HG03520 (cell line): Measurements from ENCODE around the gene ACTL7A.
"Not testable (repeated sequence)": the region's sequence is repeated elsewhere in the genome, so short reads cannot be mapped to it uniquely, and the experiment has no call there.

Source experiments
- ATAC-seq: cut with Tn5 transposase; IDR thresholded peaks from one replicate; pipeline ENCODE4 v1.9.1; 2021; ENCODE audit warnings: mild to moderate bottlenecking, moderate library complexity; ENCODE audit not compliant: unreplicated experiment

The ACTL7A gene, protein sequence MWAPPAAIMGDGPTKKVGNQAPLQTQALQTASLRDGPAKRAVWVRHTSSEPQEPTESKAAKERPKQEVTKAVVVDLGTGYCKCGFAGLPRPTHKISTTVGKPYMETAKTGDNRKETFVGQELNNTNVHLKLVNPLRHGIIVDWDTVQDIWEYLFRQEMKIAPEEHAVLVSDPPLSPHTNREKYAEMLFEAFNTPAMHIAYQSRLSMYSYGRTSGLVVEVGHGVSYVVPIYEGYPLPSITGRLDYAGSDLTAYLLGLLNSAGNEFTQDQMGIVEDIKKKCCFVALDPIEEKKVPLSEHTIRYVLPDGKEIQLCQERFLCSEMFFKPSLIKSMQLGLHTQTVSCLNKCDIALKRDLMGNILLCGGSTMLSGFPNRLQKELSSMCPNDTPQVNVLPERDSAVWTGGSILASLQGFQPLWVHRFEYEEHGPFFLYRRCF

DNA sequence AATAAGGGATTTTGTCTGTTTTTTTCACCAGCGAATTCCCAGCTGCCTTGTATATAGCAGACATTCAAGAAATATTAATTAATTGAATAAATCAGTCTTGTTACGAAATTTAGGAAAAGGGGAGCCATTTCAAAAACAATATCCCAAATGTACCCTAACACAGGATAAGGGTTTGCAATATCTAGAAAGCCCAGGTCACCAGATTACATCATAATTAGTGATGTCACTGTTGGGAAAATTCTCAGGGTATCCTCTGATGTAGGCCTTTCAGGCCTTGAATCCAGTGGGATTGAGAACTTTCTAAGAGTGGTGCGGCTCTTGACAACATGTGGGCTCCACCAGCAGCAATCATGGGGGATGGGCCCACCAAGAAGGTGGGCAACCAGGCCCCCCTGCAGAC is at the start of gene ACTL7A:
ACTL7A (plus strand) TSS at position 270 of the 400 bp plus-strand sequence; CDS start at position 327, 57 bp downstream.
- no peak for ATAC-seq

DNA sequence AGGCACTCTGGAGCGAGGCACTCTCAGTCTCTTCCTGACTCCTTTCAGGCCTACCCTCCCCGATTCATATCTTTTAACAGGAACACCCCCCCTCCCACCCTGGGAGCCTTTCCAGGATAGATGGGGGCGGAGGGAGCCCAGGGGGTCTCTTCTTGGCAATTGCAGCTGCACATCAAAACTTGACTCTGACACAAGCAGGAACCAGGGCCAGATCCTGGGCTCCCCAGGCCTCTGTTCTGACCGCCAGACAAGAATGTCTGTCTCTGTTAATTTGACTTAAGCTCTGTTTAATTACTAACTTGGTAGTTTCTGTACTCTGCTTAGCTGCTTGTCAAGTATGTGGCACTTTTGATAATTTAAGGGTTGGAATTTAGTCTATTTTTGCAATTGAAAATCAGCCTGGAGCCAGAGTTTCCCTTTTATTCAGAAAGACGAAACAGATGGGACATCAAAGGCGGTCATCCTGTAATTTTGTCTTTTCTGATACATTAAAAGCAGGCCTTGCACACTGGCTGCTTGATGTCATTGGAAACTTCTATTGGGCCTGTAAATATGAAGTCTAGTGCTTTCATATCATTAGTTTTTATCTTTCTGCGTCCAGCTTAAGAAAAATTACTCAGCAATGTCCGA is 49.6 kb upstream of the ACTL7A start:
- ATAC-seq, result no peak

DNA sequence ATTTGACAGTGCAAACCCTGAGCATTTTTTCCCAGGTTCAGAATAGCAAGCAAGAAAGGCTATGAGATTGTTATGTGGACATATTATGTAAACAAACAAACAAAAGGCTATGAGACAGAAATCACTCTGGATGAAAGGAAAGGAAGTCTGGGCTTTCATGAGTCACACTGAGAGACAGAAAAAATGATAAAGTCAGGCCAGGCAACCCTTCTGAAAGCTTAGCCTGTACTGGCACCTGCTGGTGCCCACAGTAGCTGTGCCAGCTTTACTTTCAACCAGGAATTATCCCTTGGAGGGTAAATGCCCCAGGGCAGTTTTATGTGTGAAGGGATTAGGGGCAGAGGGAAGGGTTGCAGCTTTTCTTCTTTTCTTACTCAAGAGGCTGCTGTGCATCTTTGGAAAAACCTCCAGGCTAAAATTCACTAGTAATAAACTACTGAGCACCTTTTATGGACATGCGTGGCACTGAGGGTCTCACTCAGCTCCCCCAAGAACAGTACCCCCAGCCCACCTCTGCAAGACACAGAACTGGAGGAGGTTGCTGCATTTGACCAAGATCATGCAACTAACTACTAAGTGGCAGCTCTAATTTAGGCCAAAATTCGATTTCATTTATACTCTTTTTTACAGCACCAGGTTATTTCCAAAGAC is 48.0 kb upstream of the ACTL7A start:
- ATAC-seq, result no peak

DNA sequence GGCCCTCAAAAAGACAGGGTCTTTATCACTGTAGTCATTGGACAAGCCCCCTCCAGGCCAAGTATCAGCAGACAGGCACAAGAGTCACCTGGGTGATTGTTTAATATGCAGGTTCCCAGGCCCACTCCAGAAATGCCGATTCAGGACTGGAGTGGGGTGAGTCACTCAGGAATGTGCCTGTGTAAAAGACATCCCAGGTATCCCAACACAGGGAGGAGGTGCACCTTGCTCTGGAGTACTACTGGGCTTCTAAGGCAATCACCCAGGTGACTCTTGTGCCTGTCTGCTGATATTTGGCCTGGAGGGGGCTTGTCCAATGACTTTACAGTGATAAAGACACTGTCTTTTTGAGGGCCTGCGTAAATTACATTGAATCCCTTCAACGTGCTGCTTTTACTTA is 46.9 kb upstream of the ACTL7A start:
- ATAC-seq, result no peak

DNA sequence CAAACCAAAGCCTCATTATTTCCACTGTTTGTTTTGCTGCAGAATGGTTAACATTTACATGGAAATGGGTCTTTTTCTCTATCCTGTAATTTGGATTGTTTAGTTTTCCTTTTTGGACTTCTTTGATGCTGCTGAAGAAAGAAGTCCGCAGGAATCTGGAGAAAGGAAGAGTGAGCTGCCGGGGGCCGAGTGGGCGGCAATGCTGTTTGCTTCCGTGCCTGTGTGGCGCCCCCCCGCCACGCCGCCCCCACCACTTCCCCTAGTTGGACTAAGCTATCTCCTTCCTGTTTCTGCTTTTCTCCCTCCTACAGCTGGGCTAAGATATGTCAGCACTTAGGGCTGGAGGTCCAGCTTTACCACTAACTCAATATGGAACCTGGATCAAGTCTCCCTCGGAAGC is 46.0 kb upstream of the ACTL7A start:
- no peak for ATAC-seq

DNA sequence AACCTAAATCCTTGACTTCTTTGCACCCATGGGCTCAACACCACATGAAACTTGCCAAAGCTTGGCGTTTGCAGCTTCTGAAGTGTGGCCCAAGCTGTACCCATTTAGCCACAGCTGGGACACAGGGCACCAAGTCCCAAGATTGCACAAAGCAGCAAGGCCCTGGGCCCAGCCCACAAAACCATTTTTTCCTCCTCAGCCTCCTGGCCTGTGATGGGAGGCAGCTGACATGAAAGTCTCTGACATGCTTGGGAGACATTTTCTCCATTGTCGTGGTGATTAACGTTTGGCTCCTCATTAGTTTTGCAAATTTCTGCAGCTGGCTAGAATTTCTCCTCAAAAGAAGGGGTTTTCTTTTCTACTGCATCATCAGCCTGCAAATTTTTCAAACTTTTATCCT is 38.2 kb upstream of the ACTL7A start:
- ATAC-seq, result no peak

DNA sequence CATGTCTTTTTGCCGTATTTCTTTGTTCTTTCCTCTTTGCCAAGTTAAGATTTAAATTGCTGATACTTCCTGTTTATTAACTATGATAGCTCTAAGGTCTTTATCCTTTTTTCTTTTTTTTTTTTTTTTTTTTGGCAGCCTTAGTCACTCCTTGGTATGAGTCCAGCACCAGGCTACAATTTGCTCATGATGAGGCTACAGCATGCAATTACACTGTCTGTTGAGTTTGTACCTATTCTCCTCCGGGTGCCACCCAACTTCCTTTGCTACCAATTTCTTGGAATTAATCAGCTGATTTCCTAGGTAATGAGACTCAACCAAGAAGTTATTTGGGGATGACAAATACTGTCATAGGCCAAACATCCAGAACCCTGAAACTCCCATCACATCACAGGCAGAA is 31.8 kb upstream of the ACTL7A start:
- ATAC-seq, result no peak

DNA sequence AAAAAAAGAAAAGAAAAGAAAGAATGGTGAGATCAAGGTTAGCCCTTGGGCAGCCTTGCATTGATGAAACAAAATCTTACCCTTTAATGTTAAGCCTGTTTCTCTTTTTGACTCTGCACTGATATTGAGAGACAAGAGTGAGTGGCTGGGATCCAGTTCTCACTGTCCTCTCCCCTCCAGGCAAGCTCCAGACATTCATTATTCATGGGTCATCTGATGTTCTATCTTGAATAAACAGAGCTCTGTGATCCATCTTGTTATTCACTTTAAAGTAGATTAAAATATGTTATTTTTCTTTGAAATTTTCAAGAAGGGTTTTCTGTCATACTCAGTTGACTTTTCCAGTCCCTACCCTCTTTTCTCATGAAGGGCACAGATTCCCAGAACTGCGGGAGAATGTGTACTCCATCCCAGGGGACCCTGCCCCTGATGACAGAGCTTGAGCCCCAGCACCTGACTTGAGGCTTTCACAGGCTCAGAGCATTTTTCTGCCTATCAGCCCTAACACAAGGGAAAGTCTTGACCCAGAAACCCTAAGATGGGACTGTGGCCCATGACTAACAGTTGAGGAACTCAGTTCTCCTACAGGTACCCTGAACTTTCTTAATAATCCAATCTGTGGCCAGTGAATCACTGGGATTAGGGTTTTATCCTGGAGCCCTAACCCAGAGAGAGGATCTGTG is 30.4 kb upstream of the ACTL7A start:
- no peak for ATAC-seq

DNA sequence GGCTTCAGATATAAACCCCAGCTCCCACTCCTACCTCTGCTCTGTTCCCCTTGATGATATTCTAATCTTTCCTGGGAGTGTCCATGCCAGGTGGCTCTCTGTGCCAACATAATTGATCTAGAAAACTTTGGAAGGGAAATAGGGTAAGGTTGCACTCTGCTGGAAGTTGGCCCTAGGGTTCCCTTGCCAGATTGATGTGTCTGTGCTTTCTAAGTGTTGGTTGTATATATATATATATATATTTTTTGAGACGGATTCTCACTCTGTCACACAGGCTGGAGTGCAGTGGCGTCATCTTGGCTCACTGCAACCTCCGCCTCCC is 29.9 kb upstream of the ACTL7A start:
- ATAC-seq, result no peak

DNA sequence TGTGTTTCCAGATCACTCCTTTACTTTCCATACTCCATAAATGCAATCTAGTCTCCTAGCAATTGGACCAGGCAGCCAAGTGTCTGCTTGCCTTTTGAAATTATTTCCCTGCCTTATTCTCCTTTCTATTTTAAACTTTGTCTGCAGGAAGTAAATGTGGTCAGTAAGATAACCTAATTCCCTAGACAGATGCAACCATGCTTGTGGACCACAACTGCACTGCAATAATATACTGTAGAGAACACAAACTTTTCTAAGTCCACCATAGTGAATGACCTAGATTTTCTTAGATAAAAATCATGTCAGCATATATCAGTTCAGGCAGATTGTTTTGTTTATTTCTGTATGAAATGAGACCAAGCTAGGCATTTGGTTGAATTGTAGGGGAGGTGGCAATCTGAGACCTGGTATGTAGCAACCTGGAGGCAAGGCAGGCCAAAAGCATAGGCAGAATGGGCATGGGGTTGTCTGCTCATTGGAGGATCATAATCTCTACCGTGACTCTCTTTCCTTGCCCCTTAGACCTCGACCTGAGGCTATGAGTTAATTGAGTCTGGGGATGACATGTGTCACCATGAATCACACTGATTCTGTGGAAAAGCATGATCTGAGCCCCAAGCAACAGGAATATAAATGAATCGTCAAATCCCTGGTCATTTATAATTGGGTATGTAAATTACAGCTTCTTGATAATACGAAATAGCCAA is 27.0 kb upstream of the ACTL7A start:
- no peak for ATAC-seq

DNA sequence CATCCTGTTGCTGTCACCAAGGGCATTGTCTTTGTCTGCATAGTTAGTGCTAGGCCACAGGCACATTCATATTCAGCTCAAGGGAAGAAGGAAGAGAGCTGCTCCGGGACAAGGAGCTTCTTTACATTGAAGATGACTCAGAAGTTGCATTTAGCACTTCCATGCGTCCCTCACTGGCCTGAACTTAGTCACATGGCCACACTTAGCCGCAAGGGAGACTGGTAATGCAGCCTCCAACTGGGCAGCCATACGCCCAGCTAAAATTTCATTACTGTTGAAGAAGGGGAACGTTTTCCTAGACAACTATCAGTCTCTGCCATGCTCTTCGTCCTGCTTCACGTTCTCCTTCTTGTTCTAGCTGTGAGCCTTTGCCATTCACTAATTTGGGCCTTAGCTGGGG is 26.2 kb upstream of the ACTL7A start:
- ATAC-seq, result no peak

DNA sequence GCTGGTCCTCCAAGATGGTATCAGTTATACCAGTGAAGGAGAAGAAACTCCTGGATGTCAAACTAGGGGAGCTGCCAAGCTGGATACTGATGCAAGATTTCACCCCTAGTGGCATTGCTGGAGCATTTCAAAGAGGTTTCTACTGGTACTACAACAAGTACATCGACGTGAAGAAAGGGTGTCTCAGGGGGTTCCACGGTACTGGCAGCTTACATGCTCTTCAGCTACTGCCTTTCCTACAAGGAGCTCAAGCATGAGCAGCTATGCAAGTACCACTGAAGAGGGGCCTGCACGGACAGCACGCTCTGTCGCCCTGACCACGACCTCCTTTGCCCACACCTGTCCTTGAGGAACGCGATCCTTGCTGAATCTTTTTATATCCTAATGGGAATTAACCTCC is 25.7 kb upstream of the ACTL7A start:
- ATAC-seq, result no peak

DNA sequence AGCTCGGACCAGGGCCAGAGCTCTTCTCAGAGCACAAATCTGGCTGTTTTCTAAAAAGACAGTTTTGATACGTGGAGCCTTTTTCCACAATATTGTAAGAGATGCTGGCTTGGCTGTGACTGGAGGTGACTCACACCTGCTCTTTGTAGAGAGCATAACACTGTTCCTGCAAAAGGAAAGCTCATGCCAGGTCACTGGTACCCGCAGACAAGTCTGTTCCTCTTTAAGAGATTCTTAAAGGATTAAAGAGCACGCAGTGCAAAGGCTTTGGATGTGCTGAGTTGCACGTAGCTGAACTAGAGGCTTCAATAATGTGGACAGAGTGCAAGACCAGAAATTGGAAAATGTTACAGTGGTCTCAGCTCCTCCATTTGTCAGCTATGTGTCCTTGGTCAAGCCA is 25.3 kb upstream of the ACTL7A start:
- ATAC-seq, result no peak

DNA sequence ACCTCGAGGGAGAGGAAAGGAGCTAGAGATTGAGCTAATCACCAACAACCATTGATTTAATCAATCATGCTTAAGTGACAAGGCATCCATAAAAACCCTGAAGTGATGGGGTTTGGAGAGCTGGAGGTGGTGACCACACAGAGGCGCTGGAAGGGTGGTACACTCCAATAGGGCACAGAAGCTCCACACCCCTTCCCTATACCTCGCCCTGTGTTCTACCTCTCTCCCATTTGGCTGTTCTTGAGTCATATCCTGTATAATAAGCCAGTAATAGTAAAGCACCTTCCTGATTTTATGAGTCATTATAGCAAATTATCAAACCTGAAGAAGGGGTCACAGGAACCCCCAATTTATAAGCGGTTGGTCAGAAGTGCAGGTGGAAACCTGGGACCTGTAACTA is 24.5 kb upstream of the ACTL7A start:
- ATAC-seq, result no peak

DNA sequence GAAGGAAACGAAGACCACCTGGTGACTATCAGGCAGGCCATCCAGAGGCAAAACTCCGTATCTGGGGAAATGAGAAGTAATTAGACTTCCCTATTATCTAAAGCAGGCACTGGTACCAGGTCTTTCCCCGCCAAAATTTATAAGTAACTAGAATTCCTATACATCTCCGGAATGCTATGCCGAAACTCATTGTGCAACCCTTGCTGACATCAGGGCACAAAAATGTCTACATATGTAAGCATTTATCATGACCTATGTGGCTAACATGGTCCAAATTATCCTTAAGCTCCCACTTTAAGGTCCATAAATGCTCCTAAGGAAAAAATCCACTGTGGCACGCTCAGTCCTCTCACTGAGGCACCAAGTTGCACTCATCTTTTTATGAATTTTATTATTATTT is 24.0 kb upstream of the ACTL7A start:
- ATAC-seq, result no peak

DNA sequence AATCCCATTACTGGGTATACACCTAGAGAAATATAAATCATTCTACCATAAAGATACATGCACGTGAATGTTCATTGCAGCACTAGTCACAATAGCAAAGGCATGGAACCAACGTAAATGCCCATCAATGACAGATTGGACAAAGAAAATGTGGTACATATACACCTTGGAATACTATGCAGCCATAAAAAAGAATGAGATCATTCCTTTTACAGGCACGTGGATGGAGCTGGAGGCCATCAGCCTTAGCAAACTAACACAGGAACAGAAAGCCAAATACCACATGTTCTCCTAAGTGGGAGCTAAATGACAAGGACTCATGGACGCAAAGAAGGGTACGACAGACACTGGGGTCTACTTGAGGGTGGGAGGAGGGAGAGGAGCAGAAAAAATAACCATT is 22.5 kb upstream of the ACTL7A start:
- not testable (repeated sequence) for ATAC-seq

DNA sequence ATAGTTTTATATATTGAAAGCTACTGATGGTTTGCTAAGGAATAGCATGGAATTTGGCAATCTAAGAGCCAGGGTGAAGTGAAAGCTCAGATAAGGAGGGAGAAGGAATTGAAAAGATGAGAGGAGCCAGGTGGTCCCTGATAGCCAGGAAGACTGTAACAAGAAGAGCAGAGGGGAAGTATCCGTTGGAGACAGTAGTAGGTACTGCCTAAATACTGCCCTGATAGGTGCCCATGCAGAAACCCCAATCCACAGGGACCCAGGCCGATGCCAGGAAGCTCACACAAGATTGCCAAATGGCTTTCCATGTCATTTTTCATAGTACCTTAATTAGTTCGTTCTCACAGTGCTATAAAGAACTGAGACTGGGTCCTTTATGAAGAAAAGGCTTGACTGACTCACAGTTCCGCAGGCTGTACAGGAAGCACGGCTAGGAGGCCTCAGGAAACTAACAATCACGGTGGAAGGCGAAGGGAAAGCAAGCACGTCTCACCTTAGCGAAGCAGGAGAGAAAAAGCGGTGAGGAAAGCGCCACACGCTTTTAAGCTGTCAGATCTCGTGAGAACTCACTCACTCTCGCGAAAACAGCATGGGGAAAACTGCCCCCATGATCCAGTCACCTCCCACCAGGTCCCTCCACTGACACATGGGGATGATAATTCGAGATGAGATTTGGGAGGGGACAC is 19.3 kb upstream of the ACTL7A start:
- no peak for ATAC-seq

DNA sequence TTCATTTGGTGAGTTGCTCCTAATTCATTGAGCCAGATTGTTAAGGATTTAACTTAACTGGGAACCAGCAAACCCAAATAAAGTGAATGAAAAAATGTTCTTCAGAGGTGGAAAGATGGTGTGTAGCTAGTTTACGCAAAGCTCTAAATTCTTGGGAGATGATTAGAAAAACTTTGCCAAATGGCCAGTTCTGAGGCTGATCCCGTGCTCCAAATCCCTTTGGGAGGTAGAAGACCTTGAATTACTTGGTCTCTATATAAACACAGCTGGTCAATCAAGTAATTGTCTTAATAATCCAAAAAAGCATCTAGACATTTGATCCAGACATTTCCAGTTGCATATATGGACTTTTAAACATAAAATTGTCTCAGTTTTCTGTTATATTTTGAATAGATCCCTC is 17.7 kb upstream of the ACTL7A start:
- ATAC-seq, result no peak

DNA sequence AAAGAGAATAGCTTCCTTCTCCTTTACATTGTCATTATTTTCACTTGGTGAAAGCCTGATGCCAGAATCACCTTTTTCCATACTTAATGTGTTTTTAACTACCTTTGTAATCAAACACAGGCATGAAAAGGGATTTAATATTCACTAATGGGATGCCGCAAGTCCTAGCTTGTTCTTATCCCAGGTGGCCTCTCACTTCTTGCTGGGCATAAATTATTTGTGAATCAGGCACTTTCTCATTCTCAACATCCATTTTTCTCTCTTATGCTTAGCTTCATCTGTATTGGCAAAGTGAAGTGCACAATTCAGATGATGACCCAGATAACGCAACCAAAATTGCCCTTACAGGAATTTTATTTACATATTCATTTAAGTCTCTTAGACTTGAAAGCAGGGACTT is 17.2 kb upstream of the ACTL7A start:
- no peak for ATAC-seq

DNA sequence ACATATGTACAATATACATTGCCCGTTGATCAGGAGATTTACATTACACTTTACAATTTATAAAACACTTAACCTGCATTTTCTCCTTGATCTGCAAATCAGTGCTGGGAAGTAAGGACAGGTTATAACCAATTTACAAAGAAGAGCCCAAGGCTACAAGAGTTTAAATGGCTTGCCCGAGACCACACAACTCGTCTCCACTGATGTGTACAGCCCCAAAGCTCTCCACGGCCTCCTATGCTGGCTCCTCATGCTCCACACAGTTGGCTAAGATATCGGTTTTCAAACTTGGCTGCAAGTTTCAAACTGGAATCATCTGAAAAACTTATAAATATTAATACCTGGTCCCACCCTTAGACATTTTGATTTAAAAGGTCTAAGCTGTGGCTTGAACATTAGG is 16.6 kb upstream of the ACTL7A start:
- ATAC-seq, result no peak

DNA sequence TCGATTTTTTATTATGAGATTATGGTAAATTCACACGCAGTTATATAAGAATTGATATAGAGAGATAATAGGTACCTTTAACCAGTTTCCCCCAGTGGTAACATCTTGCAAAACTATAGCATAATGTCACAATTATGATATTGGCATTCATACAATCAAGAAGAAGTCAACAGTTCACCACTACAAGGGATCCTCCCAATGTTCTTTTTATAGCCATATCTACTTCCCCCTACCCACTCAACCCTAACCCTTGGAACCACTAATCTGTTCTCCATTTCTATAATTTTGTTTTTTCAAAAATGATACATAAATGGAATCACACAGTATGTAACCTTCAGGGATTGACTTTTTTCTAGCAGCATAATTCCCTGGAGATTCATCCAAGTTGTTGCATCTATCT is 16.1 kb upstream of the ACTL7A start:
- no peak for ATAC-seq
